ENCODE measurements around the gene CTNNA3. TPM values are rescaled to one million over a fixed set of nuclear protein-coding genes. Genes with fewer than 3 reads are reported as not detected.

The CTNNA3 gene
- total and polyA plus RNA-seq, 3 donors from 2014 or later, result 17.8 to 19.4 (median 18.3) TPM

DNA sequence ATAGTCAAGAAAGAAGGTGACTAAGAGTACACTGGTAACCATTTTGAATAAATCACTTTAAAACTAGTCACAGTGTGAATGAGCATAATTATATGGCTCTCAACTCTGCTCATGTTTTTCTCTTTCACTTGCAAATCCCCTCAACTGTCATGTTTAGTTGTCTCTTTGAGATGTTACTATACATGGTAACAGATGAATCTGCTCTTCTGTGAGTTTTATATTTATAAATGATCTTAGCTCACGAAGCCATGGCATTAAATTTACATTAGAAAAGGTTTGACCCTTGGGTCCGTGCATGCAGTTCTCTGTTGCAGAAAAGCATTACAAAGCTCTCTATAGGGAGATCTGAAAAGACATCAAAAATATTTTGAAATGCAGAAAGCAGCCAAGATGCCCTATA lies 803.1 kb downstream of the CTNNA3 start:
- H3K27me3 ChIP-seq, result no peaks in the 10 kb centered on the region
- intact Hi-C loops (cut with DNase I; ENCODE audit: low total_unique reads), result no loop called here
- no peaks in the 10 kb centered on the region for H3K4me1 ChIP-seq
- H3K36me3 ChIP-seq (ENCODE audit: low read depth, missing control alignments), result no peaks in the 10 kb centered on the region
- no peaks in the 10 kb centered on the region for H3K9me3 ChIP-seq
- H3K27ac ChIP-seq, result no peak overlapping the region
- WGBS, 2 donors, result 77 to 84% methylated on average over 2 of the region's 2 CpGs
- TF ChIP-seq POLR2A (IDR thresholded peaks at IDR 0.05), result no peak
- TF ChIP-seq, protein P1, sequence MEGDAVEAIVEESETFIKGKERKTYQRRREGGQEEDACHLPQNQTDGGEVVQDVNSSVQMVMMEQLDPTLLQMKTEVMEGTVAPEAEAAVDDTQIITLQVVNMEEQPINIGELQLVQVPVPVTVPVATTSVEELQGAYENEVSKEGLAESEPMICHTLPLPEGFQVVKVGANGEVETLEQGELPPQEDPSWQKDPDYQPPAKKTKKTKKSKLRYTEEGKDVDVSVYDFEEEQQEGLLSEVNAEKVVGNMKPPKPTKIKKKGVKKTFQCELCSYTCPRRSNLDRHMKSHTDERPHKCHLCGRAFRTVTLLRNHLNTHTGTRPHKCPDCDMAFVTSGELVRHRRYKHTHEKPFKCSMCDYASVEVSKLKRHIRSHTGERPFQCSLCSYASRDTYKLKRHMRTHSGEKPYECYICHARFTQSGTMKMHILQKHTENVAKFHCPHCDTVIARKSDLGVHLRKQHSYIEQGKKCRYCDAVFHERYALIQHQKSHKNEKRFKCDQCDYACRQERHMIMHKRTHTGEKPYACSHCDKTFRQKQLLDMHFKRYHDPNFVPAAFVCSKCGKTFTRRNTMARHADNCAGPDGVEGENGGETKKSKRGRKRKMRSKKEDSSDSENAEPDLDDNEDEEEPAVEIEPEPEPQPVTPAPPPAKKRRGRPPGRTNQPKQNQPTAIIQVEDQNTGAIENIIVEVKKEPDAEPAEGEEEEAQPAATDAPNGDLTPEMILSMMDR (IDR thresholded peaks at IDR 0.05), result no peak
- no peak overlapping the region for H3K4me3 ChIP-seq
- no peak for DNase-seq

DNA sequence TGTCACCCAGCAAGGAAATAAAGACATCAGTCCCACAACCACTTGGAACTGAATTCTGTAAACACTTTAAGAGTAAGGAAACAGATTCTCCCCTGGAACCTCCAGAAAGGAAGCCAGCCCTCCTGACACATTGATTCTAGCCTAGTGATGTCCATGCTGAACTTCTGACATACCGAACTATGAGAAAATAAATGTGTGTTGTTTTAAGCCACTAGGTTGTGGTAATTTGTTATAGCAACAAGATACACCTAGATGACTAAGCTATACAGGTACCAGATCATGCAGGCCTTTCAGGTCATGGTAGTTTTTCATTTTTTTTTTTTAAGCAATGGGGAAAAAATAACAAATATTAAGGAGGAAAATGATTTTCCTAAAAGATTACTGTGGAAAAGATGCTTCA lies 807.8 kb downstream of the CTNNA3 start:
- no peak for TF ChIP-seq POLR2A (IDR thresholded peaks at IDR 0.05)
- TF ChIP-seq, protein P1 (IDR thresholded peaks at IDR 0.05), result no peak
- intact Hi-C loops (cut with DNase I; ENCODE audit: low total_unique reads), result no loop called here
- 93 to 95% methylated on average over 1 of the region's 1 CpG for WGBS, 2 donors

DNA sequence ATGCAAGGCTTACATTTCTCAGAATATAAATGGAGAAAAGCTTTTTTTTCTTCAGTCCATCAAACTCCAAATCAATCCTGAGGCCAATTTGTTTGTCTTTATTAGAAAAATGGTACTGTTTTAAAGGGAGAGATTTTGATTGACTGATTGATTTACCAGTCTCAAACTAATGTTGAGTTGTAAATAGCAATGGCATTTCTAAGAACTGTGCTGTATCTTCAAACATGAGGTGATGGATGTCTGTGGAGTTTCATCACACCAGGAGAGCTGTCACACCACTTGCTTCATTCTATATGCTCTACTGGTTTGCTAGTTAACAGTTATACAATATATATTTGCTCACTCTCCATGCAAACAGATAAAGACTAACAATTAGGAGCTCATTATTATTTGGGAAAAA lies 809.1 kb downstream of the CTNNA3 start:
- H3K4me3 ChIP-seq, result no peak overlapping the region
- intact Hi-C loops (cut with DNase I; ENCODE audit: low total_unique reads), result no loop called here
- DNase-seq, result no peak
- TF ChIP-seq, protein P1 (IDR thresholded peaks at IDR 0.05), result no peak
- no peak for TF ChIP-seq POLR2A (IDR thresholded peaks at IDR 0.05)
- no peaks in the 10 kb centered on the region for H3K27me3 ChIP-seq
- no peaks in the 10 kb centered on the region for H3K9me3 ChIP-seq
- no peak overlapping the region for H3K27ac ChIP-seq
- no peaks in the 10 kb centered on the region for H3K36me3 ChIP-seq (ENCODE audit: low read depth, missing control alignments)
- H3K4me1 ChIP-seq, result no peaks in the 10 kb centered on the region

More for the DNA sequence above, 807.8 kb downstream of the CTNNA3 start:
- Histone ChIP-seq H3K4me3 (no peak overlapping the region), H3K4me1 (no peaks in the 10 kb centered on the region), H3K27me3 (no peaks in the 10 kb centered on the region), H3K9me3 (no peaks in the 10 kb centered on the region), H3K36me3 (ENCODE audit: low read depth, missing control alignments) (no peaks in the 10 kb centered on the region), H3K27ac (no peak overlapping the region)
- DNase-seq, result no peak

DNA sequence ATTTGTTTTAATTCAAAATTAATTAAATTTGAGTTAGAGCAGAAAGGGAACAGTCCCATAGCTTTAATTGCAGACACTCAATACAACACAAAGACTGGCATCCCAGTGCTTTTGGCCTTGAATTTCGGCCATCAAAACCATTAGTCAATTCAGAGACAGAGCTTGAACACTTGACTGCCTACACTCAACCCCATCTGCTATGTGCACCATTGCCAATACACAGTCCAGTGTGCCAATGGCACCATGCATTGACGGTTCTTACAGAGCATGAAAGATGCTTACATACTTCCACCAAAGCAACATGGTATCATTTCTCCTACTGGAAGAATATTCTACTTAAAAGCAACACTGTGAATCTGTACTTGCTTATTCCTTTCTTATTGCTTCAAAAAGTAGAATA lies 813.7 kb downstream of the CTNNA3 start:
- H3K9me3 ChIP-seq, result no peaks in the 10 kb centered on the region
- no peak overlapping the region for H3K4me3 ChIP-seq
- 85 to 95% methylated on average over 2 of the region's 2 CpGs for whole genome bisulfite sequencing, 2 donors
- no peak overlapping the region for H3K27ac ChIP-seq
- intact Hi-C loops (cut with DNase I; ENCODE audit: low total_unique reads), result no loop called here
- TF ChIP-seq, protein P1 (IDR thresholded peaks at IDR 0.05), result no peak
- no peak for TF ChIP-seq POLR2A (IDR thresholded peaks at IDR 0.05)
- no peaks in the 10 kb centered on the region for H3K27me3 ChIP-seq
- H3K4me1 ChIP-seq, result no peaks in the 10 kb centered on the region
- H3K36me3 ChIP-seq (ENCODE audit: low read depth, missing control alignments), result no peaks in the 10 kb centered on the region
- no peak for DNase-seq

DNA sequence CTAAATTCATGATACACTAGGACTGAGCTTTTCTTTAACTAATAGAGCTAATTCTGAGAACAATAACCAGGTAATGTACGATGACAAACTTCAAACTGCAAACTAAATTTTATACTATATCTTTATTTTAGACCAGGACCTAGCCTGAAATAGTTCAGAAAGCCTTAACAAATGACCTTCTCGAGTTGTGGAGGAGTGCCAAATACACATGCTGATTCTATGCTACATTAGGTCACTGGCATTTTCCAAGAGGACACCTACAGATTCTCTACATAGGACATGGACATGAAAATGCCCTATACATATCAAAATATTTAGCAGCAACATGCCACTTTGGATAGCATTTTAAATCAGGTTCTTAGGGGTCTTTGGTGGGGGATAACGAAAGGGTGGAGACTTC lies 814.2 kb downstream of the CTNNA3 start:
- 83 to 89% methylated on average over 3 of the region's 3 CpGs for WGBS, 2 donors

More for the DNA sequence above, 814.2 kb downstream of the CTNNA3 start:
- no peaks in the 10 kb centered on the region for H3K4me1 ChIP-seq
- no peak overlapping the region for H3K4me3 ChIP-seq
- no peaks in the 10 kb centered on the region for H3K9me3 ChIP-seq
- no peaks in the 10 kb centered on the region for H3K27me3 ChIP-seq
- no peak for DNase-seq
- intact Hi-C loops (cut with DNase I; ENCODE audit: low total_unique reads), result no loop called here
- no peak overlapping the region for H3K27ac ChIP-seq
- H3K36me3 ChIP-seq (ENCODE audit: low read depth, missing control alignments), result no peaks in the 10 kb centered on the region
- TF ChIP-seq POLR2A (IDR thresholded peaks at IDR 0.05), result no peak
- TF ChIP-seq, protein P1 (IDR thresholded peaks at IDR 0.05), result no peak

Measured in testis (tissue), 3 donors.